OCI-LY1 (cell line): ENCODE results near the gene ATP11A.

ENCODE experiments used
- CTCF ChIP-seq: fragments of 200-600 bp; sonication (generic), shearing (Covaris generic); IDR thresholded peaks from 2 replicates; pipeline ENCODE4 v1.5.1; 2017; ENCODE audit warnings: mild to moderate bottlenecking, antibody characterized with exemption, low read length, moderate library complexity, mixed read lengths
- EZH2 ChIP-seq: fragments of 200-600 bp; sonication (generic), shearing (Covaris generic); IDR thresholded peaks from 2 replicates; pipeline ENCODE4 v1.8.0; 2017; ENCODE audit warnings: borderline replicate concordance, mixed run types, mild to moderate bottlenecking, antibody characterized with exemption, low read length, moderate library complexity, mixed read lengths

- TF ChIP-seq CTCF = no peak
- TF ChIP-seq EZH2 = no peak
Observed at GRCh38 chr13:112800057-112800456, 110.2 kb downstream of the ATP11A start.
